Lung (tissue), 13 donors: ENCODE results near the gene CBR4. TPM values are rescaled to one million over a fixed set of nuclear protein-coding genes. Genes with fewer than 3 reads are reported as not detected.
"Not testable (repeated sequence)": the region's sequence is repeated elsewhere in the genome, so short reads cannot be mapped to it uniquely, and the experiment has no call there.

ENCODE experiments used
- ATAC-seq: fragments of 200-7000 bp; cut with Tn5 transposase; one replicate; pipeline ENCODE4 v1.9.1; 2020; ENCODE audit warnings: moderate number of reproducible peaks; ENCODE audit not compliant: insufficient read depth, low FRiP score
- DNase-seq, 3 donors: peaks; one replicate each; pipeline ENCODE4 v3.0.0-alpha.2; 2013 to 2017
- H3K27ac ChIP-seq, 2 donors: one replicate each; pipeline ENCODE4 v1.5.1; 2013; ENCODE audit warnings: mild to moderate bottlenecking in 2 of 2, moderate library complexity in 2 of 2, control low read depth in 1 of 2, inconsistent platforms in 1 of 2, low read depth in 1 of 2, low read length in 1 of 2
- H3K27me3 ChIP-seq, 3 donors: one replicate each; pipeline ENCODE4 v1.5.1; 2013; ENCODE audit warnings: low read length in 2 of 3; ENCODE audit not compliant: control insufficient read depth in 3 of 3, insufficient read depth in 3 of 3
- H3K36me3 ChIP-seq, 4 donors: one replicate each; pipeline ENCODE4 v1.5.1; 2013; ENCODE audit warnings: low read length in 4 of 4, mild to moderate bottlenecking in 1 of 4, moderate library complexity in 1 of 4; ENCODE audit not compliant: control insufficient read depth in 4 of 4, insufficient read depth in 4 of 4
- H3K4me1 ChIP-seq, 5 donors: one replicate each; pipeline ENCODE4 v1.5.1; 2013; ENCODE audit warnings: low read length in 5 of 5, mild to moderate bottlenecking in 2 of 5, moderate library complexity in 1 of 5; ENCODE audit not compliant: control insufficient read depth in 5 of 5, insufficient read depth in 5 of 5
- H3K4me3 ChIP-seq: one replicate; pipeline ENCODE4 v1.5.1; 2013; ENCODE audit warnings: mild to moderate bottlenecking, control low read depth, moderate library complexity
- H3K9ac ChIP-seq, 2 donors: one replicate each; pipeline ENCODE4 v1.5.1; 2013; ENCODE audit warnings: low read length in 2 of 2, control low read depth in 1 of 2; ENCODE audit not compliant: insufficient read depth in 1 of 2
- H3K9me3 ChIP-seq, 4 donors: one replicate each; pipeline ENCODE4 v1.5.1; 2013; ENCODE audit warnings: low read length in 3 of 4, mild to moderate bottlenecking in 1 of 4, moderate library complexity in 1 of 4; ENCODE audit not compliant: control insufficient read depth in 4 of 4, insufficient read depth in 3 of 4
- CTCF ChIP-seq: IDR thresholded peaks from 2 replicates; pipeline ENCODE4 v1.5.1; 2012; ENCODE audit warnings: mild to moderate bottlenecking; ENCODE audit errors: control extremely low read depth, extremely low read depth
- WGBS, 2 donors: extraction: QIAGEN DNeasy Blood & Tissue Kit; methylation state at CpG; one replicate each; pipeline ENCODE4 v1.1.7; 2013; 5-methylcytosine and 5-hydroxymethylcytosine counted together
- polyA plus RNA-seq, 2 donors: library from polyadenylated mRNA; stranded (reverse); fragments of 200-250 nt; gene quantifications; one replicate each; pipeline ENCODE4 v1.2.1, GENCODE V29; 2013
- small RNA-seq: library from RNA; depleted of rRNA; stranded (forward); fragments of <200 nt; gene quantifications from one replicate; pipeline ENCODE3, GENCODE V24; 2014; ENCODE audit warnings: low replicate concordance
- total RNA-seq, 2 donors: library from RNA; depleted of rRNA in 1 of 2; stranded (reverse); fragments of >200 nt in 1 of 2; gene quantifications; one replicate each; pipeline ENCODE4 v1.2.1, GENCODE V29; 2014 to 2021
- donor health status: control.
- donor health status: control.
- donor health status: Bipolar disorder and iron deficiency.
- donor health status: healthy.
- donor health status: DM: yes; HTN: yes; CAD: no.

CBR4 gene
- total and polyA plus RNA-seq, 4 donors: 5.8 to 32.1 (median 14.5) TPM

- Histone ChIP-seq H3K4me3 (no peak overlapping the region), H3K9ac (no peak overlapping the region), H3K9me3 (no peaks in the 10 kb centered on the region), H3K36me3 (no peaks in the 10 kb centered on the region), H3K27me3 (no peaks in the 10 kb centered on the region), H3K27ac (no peak overlapping the region), H3K4me1 (peaks cover 0 to 6% (median 0%) of the 10 kb centered on the region in 5 donors)
- 96 to 99% methylated on average over 2 of the region's 2 CpGs for WGBS, 2 donors
- ATAC-seq: no peak
- no peak for TF ChIP-seq CTCF
- DNase-seq: no peak
These were observed 54.4 kb downstream of the CBR4 start for GRCh38 chr4:168955674-168956073.

GRCh38 chr4:168952821-168953246 is 57.2 kb downstream of the CBR4 start:
- not testable (repeated sequence) for H3K27me3 ChIP-seq, ATAC-seq, H3K27ac ChIP-seq, H3K36me3 ChIP-seq, DNase-seq, H3K9ac ChIP-seq, H3K4me1 ChIP-seq, H3K9me3 ChIP-seq, H3K4me3 ChIP-seq
- WGBS, 2 donors: 96 to 97% methylated on average over 3 of the region's 3 CpGs

- DNase-seq (no peak), ATAC-seq (no peak)
- H3K4me1 ChIP-seq: no peaks in the 10 kb centered on the region
- no peak overlapping the region for H3K4me3 ChIP-seq
- 73 to 84% methylated on average over 2 of the region's 2 CpGs for WGBS, 2 donors
- no peak for TF ChIP-seq CTCF
- H3K9ac ChIP-seq: no peak overlapping the region
- no peak overlapping the region for H3K27ac ChIP-seq
- no peaks in the 10 kb centered on the region for H3K9me3 ChIP-seq
- H3K36me3 ChIP-seq: no peaks in the 10 kb centered on the region
- no peaks in the 10 kb centered on the region for H3K27me3 ChIP-seq
These were observed 64.8 kb downstream of the CBR4 start for GRCh38 chr4:168945291-168945690.

- Histone ChIP-seq H3K27ac (no peak overlapping the region), H3K9me3 (no peaks in the 10 kb centered on the region), H3K27me3 (no peaks in the 10 kb centered on the region), H3K4me3 (no peak overlapping the region), H3K36me3 (no peaks in the 10 kb centered on the region), H3K9ac (no peak overlapping the region), H3K4me1 (no peaks in the 10 kb centered on the region)
- TF ChIP-seq CTCF: no peak
- ATAC-seq (no peak), DNase-seq (no peak)
- 94% methylated on average over 3 of the region's 3 CpGs for WGBS, 2 donors
These were observed 67.1 kb downstream of the CBR4 start for GRCh38 chr4:168942985-168943384.

Small RNAs within 50 kb of the gene (small RNA-seq; reads per million reads assigned to genes)
- 3.0 reads per million, percentile 93 among the genes with 10 or more reads in this experiment for gene RNY4P17
